Vagina (tissue), 2 donors: ENCODE data around the gene TJAP1. TPM values are rescaled to one million over a fixed set of nuclear protein-coding genes. Genes with fewer than 3 reads are reported as not detected.

Experiments used
- DNase-seq, 2 donors: peaks; one replicate each; pipeline ENCODE4 v3.0.0-alpha.2; 2017; ENCODE audit errors: extremely low spot score in 2 of 2
- H3K27ac ChIP-seq: fragments of 200-600 bp; sonication (generic); one replicate; pipeline ENCODE4 v1.5.1; 2019
- H3K27me3 ChIP-seq: fragments of 200-600 bp; sonication (generic); one replicate; pipeline ENCODE4 v1.5.1; 2019
- H3K36me3 ChIP-seq, 2 donors: fragments of 200-600 bp; sonication (generic); one replicate each; pipeline ENCODE4 v1.5.1; 2017 to 2019
- H3K4me1 ChIP-seq: fragments of 200-600 bp; sonication (generic); one replicate; pipeline ENCODE4 v1.5.1; 2019
- H3K4me3 ChIP-seq, 2 donors: fragments of 200-600 bp; sonication (generic); 1 replicate in 1 of 2; 2 replicates in 1 of 2; pipeline ENCODE4 v1.5.1; 2016 to 2019
- H3K9me3 ChIP-seq: fragments of 200-600 bp; sonication (generic); one replicate; pipeline ENCODE4 v1.5.1; 2019
- CTCF ChIP-seq, 3 experiments: fragments of 450-650 bp in 2 of 3; fragments of 200-600 bp in 1 of 3; sonication (generic) in 1 of 3; IDR thresholded peaks; one replicate each; pipeline ENCODE4 v1.5.1; 2017 to 2019; ENCODE audit warnings: antibody characterized with exemption in 3 of 3, mild to moderate bottlenecking in 2 of 3, moderate library complexity in 2 of 3
- POLR2A ChIP-seq, 2 donors: fragments of 450-650 bp; IDR thresholded peaks; one replicate each; pipeline ENCODE4 v1.6.1; 2017; ENCODE audit warnings: antibody characterized with exemption in 2 of 2, mild to moderate bottlenecking in 2 of 2, moderate library complexity in 2 of 2
- POLR2AphosphoS5 ChIP-seq, 2 donors: sonication (generic); formaldehyde crosslinking; IDR thresholded peaks; one replicate each; pipeline ENCODE4 v1.9.0; 2017; ENCODE audit warnings: antibody characterized with exemption in 2 of 2, mild to moderate bottlenecking in 2 of 2, low read depth in 1 of 2; ENCODE audit not compliant: insufficient read depth in 1 of 2
- intact Hi-C: fragments of 100-400 bp; cut with DNase I; formaldehyde crosslinking; loops from one replicate; pipeline ENCODE4 v1.15.1; 2023
- microRNA-seq: library from miRNA; unstranded; fragments of <30 nt; microRNA quantifications from one replicate; pipeline ENCODE4, GENCODE V29; 2017; ENCODE audit warnings: borderline number of aligned reads, borderline replicate concordance
- small RNA-seq: library from RNA; depleted of rRNA; stranded (forward); fragments of <200 nt; gene quantifications from one replicate; pipeline ENCODE3, GENCODE V24; 2016
- total RNA-seq: library from RNA; depleted of rRNA; stranded (reverse); fragments of >200 nt; gene quantifications from one replicate; pipeline ENCODE4 v1.2.3, GENCODE V29; 2016

Gene TJAP1
- total RNA-seq, 1 donor from 2014 or later = 27.5 TPM

GRCh38 chr6:43540507-43540906, 63.1 kb downstream of the TJAP1 start:
- intact Hi-C loops = no loop called here
- no peak for DNase-seq
- H3K27me3 ChIP-seq = no peaks in the 10 kb centered on the region
- H3K9me3 ChIP-seq = no peaks in the 10 kb centered on the region
- H3K36me3 ChIP-seq = peaks cover 0 to 30% of the 10 kb centered on the region in 2 donors
- no peak for TF ChIP-seq POLR2A (IDR thresholded peaks at IDR 0.05)
- no peak for TF ChIP-seq CTCF (IDR thresholded peaks at IDR 0.05)
- TF ChIP-seq POLR2AphosphoS5 (IDR thresholded peaks at IDR 0.05; ENCODE audit: insufficient read depth in 1 of 2, low read depth in 1 of 2) = no peak
- no peaks in the 10 kb centered on the region for H3K4me1 ChIP-seq
- H3K27ac ChIP-seq = no peak overlapping the region
- H3K4me3 ChIP-seq = no peak overlapping the region

- intact Hi-C loops = no loop called here
- no peak for DNase-seq
- no peaks in the 10 kb centered on the region for H3K27me3 ChIP-seq
- no peaks in the 10 kb centered on the region for H3K4me1 ChIP-seq
- no peak overlapping the region for H3K27ac ChIP-seq
- TF ChIP-seq POLR2A (IDR thresholded peaks at IDR 0.05) (no peak), CTCF (IDR thresholded peaks at IDR 0.05) (no peak), POLR2AphosphoS5 (IDR thresholded peaks at IDR 0.05; ENCODE audit: insufficient read depth in 1 of 2, low read depth in 1 of 2) (no peak)
- H3K9me3 ChIP-seq = no peaks in the 10 kb centered on the region
- no peak overlapping the region for H3K4me3 ChIP-seq
- peaks cover 0 to 44% of the 10 kb centered on the region in 2 donors for H3K36me3 ChIP-seq
These were observed 64.6 kb downstream of the TJAP1 start for GRCh38 chr6:43541774-43542471.

GRCh38 chr6:43544461-43544860, 67.1 kb downstream of the TJAP1 start:
- H3K27ac ChIP-seq = no peak overlapping the region
- TF ChIP-seq POLR2A (IDR thresholded peaks at IDR 0.05) (no peak), CTCF (IDR thresholded peaks at IDR 0.05) (no peak), POLR2AphosphoS5 (IDR thresholded peaks at IDR 0.05; ENCODE audit: insufficient read depth in 1 of 2, low read depth in 1 of 2) (no peak)
- no peak for DNase-seq
- H3K36me3 ChIP-seq = peaks cover 0 to 58% of the 10 kb centered on the region in 2 donors
- H3K4me3 ChIP-seq = no peak overlapping the region
- no peaks in the 10 kb centered on the region for H3K4me1 ChIP-seq
- no peaks in the 10 kb centered on the region for H3K27me3 ChIP-seq
- intact Hi-C loops = no loop called here
- H3K9me3 ChIP-seq = no peaks in the 10 kb centered on the region

DNA sequence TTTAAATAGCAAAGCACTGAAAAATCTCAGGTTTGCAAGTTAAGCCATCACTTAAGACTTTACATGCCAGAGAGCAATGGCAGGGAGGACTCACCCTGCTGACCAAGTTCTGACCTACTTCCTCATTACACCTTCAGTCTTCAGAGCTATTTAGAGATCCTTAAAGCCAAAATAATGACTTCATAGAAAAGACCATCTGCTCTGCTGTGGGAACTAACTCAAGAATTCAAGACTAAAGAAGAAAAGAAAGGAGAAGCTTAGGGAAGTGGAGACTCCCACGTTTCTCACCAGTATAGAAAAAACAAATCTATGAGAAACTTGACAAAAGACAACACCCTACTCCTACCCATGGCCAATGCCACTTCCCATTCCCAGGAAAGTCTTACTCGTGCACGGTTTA, 69.9 kb downstream of the TJAP1 start:
- peaks cover 6 to 81% of the 10 kb centered on the region in 2 donors for H3K36me3 ChIP-seq
- intact Hi-C loops = no loop called here

More for the DNA sequence above, 69.9 kb downstream of the TJAP1 start:
- Histone ChIP-seq H3K4me3 (no peak overlapping the region), H3K27ac (no peak overlapping the region), H3K4me1 (no peaks in the 10 kb centered on the region), H3K27me3 (no peaks in the 10 kb centered on the region), H3K9me3 (no peaks in the 10 kb centered on the region)
- no peak for DNase-seq
- TF ChIP-seq POLR2A (IDR thresholded peaks at IDR 0.05) (no peak), POLR2AphosphoS5 (IDR thresholded peaks at IDR 0.05; ENCODE audit: insufficient read depth in 1 of 2, low read depth in 1 of 2) (no peak), CTCF (IDR thresholded peaks at IDR 0.05) (no peak)

Small RNAs within 50 kb of the gene (microRNA-seq; reads per million reads assigned to microRNA genes)
- not detected for gene MIR6780B

Small RNAs within 50 kb of the gene (small RNA-seq; reads per million reads assigned to genes)
- gene MIR6780B = not detected
- gene RF00426 = not detected
- gene RNU6-1113P = not detected

Other genes starting within 250 kb of the TJAP1 start
- gene DNPH1, start 248.1 kb upstream of the TJAP1 start, total RNA-seq = 61.9 TPM
- gene TTBK1, start 234.1 kb upstream of the TJAP1 start, total RNA-seq = not detected
- gene SLC22A7, start 179.3 kb upstream of the TJAP1 start, total RNA-seq = not detected
- gene CRIP3, start 168.7 kb upstream of the TJAP1 start, total RNA-seq = not detected
- gene ZNF318, start 107.9 kb upstream of the TJAP1 start, total RNA-seq = 17.2 TPM
- 22.8 TPM for gene ABCC10, start 50.0 kb upstream of the TJAP1 start, total RNA-seq
- 3.9 TPM for gene DLK2, start 22.0 kb upstream of the TJAP1 start, total RNA-seq
- gene LRRC73, start 32.8 kb downstream of the TJAP1 start, total RNA-seq = not detected
- gene YIPF3, start 39.4 kb downstream of the TJAP1 start, total RNA-seq = 80.0 TPM
- 34.1 TPM for gene POLR1C, start 39.5 kb downstream of the TJAP1 start, total RNA-seq
- 24.3 TPM for gene XPO5, start 98.5 kb downstream of the TJAP1 start, total RNA-seq
- 11.3 TPM for gene POLH, start 98.6 kb downstream of the TJAP1 start, total RNA-seq
- 45.7 TPM for gene GTPBP2, start 151.7 kb downstream of the TJAP1 start, total RNA-seq
- 58.4 TPM for gene MAD2L1BP, start 158.3 kb downstream of the TJAP1 start, total RNA-seq
- gene RSPH9, start 167.5 kb downstream of the TJAP1 start, total RNA-seq = 0.74 TPM
- gene MRPS18A, start 210.2 kb downstream of the TJAP1 start, total RNA-seq = 31.9 TPM